Measurements from ENCODE around the gene TMEM151B.

The TMEM151B gene

DNA sequence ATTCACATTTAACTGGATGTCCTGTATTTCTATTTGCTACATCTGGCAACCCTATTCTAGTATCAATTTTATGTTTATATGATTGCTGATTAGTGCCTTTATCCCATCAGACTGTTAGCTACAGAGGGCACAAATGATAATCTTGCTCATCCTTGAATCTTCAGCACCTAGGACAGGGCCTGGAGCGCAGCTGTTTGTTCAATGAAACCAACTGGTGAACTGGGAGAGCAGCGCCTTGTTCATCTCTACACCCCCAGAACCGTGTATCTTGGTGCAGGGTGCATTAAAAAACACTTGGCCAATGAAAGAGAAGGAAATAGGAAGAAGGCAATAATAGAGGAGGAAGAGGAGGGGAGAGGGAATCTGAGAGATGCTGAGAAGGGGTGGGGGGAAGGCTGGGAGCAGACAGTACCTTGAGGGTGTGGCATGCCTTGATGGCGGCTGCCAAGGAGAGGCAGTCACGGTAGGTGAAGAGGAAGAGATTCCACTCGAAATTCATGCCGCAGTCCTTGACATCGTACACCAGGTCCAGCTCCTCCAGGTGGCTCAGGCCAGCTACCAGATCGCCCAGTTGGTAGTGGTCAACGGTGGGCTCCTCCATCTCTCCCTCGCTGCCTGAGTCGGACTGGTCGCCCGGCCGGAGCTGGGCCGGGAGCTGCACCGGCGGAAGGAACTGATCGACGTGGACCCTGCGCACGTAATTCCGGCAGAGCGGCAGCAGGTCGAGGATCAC, 15.5 kb downstream of the TMEM151B start:
- DNase-seq: no peak

DNA sequence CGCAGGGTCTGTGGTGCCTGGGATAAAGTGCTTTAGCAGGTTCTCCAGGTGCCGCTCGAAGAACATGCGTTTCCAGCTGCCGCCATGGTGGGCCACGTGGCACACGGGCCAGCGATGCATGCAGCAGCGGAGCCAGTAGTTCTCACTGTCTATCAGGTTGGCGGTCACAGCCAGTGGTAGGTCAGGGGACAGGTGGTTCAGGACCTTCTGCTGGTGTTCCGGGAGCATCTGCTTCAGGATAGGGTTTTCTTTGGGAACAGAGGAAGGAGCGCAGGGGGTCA, 16.0 kb downstream of the TMEM151B start:
- DNase-seq: no peak

GRCh38 chr6:44286747-44287146, 16.5 kb downstream of the TMEM151B start:
- no peak for DNase-seq

DNA sequence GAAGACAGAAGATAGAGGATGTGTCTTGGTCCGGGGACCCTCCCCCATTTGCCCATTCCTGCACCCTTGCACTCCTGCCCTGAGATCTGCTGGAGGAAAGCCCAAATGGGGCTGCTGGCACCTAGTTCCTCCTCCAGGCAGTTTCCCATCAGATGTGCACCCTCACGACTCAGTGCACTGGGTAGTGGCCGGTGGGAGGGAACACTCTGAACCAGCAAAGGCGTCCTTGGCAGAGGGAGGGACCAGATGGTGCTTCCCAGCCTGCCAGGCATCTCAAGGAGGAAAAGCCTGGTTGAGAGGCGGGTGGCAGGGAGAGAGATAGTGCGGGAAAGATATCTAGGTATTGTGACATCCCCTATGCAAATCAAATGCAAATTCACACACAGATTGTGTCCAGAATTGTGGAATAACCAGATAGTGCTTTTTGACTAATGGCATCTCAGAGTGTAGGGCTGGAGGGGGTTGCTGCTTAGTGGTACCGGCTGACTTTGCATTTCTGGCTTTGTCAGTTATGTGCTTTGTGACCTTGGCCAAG, 19.5 kb downstream of the TMEM151B start:
- peak; percentile 73 for DNase-seq

DNA sequence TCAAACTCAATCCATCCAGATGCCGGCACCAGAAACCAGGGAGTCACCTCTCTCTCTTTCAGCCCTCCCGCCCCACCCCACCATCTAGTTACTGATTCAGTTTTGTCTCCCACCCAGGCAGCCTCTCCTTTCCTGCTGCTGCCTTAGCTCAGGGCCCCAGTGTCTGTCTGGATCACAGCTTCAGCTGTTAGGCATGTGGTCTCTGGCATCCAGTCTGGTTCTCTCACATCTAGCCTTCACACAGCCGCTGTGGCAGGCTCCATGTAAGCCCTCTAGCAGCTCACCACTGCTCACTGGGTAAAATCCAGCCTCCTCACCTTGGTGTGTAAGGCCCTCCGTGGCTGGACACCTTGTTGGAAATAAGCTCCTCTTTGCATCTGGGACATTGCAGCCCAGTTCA, 21.6 kb downstream of the TMEM151B start:
- DNase-seq: no peak

DNA sequence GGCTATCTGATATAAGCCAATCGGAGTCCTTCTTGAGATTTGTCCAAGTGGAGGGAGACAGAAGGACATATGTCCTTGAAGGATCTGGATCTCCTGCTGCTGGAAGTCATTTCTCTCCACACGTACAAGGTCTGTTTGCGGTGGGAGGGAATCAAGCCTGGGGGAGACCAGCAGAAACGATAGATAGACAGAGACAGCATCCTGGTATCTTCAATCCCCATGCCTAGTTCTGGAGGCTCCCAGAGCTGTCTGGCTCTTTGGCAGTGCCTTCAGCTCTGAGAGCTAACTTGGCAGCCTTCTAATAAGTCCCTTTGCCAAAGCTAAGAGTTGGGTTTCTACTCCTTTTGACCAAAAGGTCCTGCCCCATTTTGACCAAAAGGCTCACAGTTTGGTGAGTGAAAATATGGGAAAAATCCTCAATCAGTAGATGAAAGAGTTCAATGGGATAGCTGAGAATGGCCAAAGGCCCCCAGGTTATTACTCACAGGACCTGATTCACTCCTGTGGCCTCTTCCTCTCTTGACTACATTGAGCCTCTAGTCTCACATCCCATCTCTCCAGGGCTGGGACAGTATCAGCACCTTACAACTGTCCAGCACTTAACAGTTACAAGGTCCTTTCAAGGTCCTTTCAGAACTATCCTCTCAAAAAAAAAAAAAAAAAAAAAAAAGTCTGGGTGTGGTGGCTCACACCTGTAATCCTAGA, 22.6 kb downstream of the TMEM151B start:
- DNase-seq: peak; percentile 7

- no peak for DNase-seq
Observed at GRCh38 chr6:44294832-44295791, 24.9 kb downstream of the TMEM151B start.

DNA sequence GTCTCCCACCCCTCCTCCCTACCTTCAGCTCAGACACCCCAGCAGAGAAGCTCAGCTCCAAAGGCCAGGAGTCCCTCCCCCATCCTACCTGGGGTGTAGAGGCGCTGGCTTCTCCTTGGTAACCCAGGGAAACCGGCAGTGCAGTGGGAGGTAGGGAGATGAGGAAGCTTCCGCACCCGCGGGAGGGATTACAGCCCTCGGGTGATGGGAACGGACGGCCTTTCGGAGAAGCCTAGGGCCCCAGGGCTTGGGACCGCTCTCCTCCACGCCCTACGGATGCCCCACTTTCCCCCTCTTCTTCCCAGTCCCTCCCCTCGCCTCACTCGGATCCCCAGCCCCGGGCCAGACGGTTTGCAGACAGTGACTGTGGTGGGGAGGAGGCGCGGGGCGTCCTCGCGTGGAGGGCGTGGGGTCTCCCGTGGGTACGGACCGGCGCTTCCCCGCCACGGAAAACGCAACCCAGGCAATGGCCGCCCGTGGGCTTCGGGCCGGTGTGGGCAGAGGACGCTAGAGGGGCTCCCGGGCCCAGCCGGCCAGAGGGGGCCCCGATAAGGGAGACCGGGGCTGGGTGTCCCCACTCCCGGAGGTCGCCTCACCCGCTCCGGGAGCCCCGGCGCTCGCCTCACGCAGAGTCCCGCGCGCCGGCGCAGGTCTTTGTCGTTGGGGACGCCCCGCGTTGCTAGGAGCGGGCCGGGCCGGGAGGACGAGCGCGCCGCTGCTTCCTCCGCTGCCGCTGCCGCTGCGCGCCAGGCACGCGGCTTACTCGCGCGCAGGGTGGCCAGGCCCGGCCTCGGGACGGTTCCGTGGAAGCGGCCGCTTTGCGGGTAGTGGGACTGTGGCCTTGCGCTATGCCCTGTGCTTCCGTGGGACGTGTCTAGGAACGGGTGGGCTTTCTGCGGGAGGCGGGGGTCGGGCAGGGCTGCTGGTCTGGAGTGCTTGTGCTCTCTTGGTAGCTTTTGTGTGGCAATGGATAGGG, 27.1 kb downstream of the TMEM151B start:
- DNase-seq: no peak

DNA sequence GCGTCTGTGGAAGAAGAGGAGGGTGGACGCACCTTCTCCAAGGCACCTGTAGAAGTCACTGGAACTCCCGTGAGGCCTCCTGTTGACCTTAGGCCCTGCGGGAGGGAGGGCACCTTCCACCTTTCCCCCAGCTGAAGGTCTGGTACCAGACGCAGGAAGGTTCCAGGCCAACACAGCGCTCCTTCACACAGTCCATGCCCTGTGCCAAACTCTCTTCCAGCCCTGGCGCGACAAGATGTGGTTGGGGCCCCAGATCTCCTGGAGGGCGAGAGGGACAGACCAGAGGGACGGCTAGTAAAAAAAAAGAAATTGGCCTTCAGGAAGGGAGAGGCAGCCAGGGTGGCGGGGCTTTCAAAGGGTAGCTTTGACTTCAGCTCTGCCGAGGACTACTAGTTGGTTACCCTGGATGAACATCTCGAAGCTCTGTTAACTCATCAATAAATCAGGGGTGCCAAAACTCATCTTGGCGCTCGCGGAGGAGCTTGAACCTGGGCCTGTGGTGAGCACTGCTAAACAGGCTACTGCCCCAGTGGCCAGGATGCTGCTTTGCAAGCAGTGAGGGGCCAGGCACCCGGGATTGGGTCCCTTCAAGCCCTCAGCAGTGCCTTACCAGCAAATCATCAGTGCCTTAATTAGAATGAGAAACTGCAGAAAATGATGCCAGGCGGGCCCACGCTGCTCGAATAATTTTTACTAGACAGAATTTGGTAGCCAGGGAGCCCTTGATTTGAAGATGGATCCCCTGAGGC, 28.0 kb downstream of the TMEM151B start:
- DNase-seq: no peak

DNA sequence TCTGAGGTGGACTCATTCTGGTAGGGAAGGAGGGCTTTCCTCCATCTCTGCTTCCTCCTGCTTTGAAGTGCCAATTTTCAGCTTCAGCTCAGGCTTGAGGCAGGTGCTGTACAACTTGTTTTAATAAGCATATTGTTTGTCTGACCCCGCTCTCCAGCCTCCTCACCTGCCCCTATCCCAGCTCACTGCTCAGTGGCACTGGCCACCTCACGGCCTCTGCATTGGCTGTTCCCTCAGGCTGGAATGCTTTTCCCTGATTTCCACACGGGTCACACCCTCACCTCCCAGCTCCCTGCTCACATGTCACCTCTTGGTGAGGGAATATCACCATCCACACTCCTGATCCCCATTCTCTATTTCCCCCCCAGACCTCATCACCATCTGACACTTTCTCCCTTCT, 28.6 kb downstream of the TMEM151B start:
- no peak for DNase-seq

DNA sequence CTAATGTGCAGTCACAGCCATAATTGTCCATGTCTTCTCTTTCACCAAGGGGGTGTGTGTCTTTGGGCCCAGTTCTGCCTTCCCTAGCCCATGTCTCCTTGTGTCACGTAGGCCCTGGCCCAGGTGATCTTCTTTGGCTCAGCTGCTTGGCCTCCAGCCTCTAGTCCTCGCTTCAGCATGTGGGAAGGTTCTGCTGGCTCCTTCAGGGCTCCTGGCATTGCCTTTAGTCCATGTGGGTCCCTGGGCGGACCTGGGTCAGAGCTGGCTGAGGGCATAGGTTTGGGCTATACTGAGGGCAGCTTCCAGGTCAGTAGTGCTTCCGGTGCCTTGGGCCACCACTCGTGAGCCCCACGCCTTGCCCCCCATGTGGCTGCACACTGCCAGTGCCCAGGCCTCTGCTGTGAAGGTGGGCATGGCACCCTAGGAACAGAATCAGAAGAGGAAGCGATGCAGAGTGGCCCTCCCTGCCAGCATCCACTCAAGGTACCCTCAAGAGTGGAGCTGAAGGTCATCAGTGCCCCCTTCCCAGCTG, 30.1 kb downstream of the TMEM151B start:
- DNase-seq: no peak

DNA sequence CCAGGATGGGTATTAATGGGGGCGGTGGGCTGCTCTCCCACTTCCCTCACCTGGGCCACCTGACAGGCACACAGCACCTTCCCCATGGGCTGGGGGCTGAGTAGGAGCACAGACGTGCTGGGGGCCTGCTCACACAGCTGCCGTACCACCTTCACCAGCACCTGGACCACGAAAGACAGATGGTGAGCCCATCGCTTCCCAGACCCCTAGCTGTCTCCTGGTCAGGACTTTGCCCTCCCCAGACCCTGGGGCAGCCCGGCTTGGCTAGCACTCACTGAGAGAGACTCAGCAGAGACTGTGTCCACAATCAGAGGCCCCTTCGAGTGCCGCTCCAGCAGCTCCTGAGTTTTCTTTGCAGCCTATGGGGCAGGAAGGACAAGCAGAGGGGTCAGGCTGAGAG, 30.9 kb downstream of the TMEM151B start:
- no peak for DNase-seq

DNA sequence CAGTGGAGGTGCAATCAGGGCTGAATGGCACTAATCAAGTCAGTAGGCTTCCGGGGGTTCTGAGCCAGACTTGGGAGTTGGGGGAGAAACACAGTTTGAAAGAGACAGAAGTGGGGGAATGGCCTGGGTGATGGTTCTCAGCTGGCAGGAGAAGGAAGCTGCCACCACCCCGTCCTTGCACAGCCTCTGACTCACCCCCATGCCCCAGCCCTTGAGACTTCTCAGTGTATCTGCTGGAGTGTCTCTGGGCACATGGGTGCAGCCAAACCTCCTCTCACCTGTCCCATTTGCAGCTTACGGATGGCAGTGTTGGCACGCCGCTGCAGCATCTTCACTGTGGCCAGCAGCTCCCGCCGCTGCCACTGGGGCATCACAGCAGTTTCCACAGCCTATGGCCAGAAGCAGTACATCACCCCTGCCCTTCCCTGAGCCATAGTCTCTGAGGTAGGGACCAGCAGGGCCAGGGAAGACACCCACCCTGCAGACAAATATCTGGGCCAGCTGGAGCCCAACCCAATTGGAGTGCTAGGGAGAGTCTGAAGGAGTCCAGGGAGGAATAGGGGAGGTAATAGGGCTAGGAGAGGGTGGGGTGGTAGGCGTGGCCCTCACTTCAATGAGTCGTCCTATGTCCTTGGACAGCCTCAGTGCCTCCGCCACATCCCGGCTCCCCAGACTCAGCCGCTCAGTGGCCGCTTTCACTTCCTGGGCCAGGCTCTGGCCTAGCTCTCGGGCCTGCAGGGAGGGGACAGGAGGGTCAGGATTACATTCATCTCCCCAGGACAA, 31.7 kb downstream of the TMEM151B start:
- DNase-seq: no peak

- no peak for DNase-seq
Observed at GRCh38 chr6:44302856-44303255, 32.6 kb downstream of the TMEM151B start.

DNA sequence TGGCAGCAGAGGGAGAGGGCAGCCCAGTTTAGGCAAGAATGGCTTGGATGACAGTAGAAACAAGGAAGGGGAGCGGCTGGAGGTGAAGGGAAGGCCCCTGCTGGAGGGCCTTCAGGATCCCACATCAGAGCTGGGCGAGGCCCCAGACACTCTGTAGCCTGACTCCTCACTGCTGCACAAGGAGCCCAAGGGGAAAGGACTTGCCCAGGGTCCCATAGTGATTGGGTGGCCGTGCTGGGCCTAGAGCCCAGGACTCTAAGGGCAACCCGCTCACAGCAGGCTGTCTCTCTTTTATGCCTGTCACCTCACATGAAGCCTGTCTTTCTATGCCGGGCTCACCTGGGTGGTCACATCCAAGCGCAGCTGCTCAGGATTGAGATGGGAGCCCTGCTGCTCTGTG, 33.6 kb downstream of the TMEM151B start:
- DNase-seq: no peak

- DNase-seq: no peak
Observed at GRCh38 chr6:44304282-44305199, 34.3 kb downstream of the TMEM151B start.

DNA sequence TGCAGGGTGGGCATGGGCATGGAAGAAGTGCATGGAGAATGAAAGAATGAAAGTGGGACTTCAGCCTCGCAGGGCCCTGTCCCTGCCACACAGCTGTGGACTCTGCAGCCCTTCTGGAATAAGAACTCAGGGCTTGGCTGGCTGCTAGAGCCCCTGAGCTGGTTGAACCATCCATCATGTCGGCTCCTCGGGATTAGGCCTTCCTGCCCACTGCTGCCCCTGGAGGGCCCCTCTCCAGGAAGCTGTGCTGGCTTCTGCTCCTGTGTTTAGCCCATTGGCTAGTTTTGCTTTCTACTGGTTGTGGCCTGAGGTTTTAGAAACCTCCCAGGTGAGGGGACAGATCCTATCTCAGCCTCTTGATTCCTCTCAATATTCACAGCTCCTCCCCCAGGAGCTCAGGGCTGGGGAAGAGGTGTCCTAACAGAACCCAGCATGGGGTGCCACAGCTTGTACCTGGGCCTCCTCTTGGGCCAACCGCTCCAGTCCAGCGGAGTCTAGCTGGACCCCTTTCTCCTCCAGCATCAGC, 35.0 kb downstream of the TMEM151B start:
- DNase-seq: no peak

DNA sequence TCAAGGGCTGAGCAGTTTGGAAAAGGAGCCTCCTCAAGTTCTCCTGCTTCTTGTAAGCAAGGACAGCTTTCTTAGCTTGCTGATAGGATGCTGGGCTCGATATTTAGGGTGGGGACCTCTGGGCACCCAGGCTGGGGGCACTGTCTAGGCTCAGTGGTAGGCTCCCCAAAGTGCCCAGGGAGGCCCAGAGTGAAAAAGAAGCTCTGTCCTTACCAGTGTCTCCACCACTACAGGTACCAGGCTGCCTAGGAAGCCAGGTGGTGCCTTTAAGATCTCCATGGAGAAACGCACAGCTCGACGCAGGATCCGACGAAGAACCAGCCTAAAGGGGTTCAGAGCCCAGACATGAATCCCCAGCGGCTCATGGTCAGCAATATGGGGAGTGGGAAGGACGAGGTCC, 36.5 kb downstream of the TMEM151B start:
- DNase-seq: no peak

- no peak for DNase-seq
Observed at GRCh38 chr6:44307217-44307616, 37.0 kb downstream of the TMEM151B start.

Measured in NCI-H446 treated with DMSO at 0.1 percent for 48 hours (cell line).